Femur (tissue), 1 donor: ENCODE data around the gene GRIK5.
A peak's percentile ranks its signal among the peaks of the same experiment; 100 is the strongest.

Experiments used
- DNase-seq: peaks from one replicate; pipeline ENCODE4 v3.0.0-alpha.2; 2017

GRIK5 gene

GRCh38 chr19:42075616-42076379, 5.8 kb upstream of the GRIK5 start, which contains the start of gene ZNF574:
Gene ZNF574, plus strand, starts transcription at chr19:42076166. Its CDS starts 2,441 bp downstream, at chr19:42078607.
- DNase-seq: peak; percentile 100

DNA sequence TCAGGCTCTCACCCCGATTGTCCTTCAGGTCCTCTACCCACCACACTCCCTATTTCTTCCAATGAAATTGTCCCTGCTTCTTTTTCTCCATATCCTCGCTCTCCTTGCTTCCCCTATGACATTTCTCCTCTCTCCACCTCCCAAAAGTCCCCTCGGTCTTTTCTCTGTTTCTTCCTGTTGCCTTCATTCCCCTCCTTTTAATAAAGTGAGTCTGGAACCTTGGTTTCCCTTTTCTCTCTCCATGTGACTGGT, 5.3 kb upstream of the GRIK5 start:
- no peak for DNase-seq

DNA sequence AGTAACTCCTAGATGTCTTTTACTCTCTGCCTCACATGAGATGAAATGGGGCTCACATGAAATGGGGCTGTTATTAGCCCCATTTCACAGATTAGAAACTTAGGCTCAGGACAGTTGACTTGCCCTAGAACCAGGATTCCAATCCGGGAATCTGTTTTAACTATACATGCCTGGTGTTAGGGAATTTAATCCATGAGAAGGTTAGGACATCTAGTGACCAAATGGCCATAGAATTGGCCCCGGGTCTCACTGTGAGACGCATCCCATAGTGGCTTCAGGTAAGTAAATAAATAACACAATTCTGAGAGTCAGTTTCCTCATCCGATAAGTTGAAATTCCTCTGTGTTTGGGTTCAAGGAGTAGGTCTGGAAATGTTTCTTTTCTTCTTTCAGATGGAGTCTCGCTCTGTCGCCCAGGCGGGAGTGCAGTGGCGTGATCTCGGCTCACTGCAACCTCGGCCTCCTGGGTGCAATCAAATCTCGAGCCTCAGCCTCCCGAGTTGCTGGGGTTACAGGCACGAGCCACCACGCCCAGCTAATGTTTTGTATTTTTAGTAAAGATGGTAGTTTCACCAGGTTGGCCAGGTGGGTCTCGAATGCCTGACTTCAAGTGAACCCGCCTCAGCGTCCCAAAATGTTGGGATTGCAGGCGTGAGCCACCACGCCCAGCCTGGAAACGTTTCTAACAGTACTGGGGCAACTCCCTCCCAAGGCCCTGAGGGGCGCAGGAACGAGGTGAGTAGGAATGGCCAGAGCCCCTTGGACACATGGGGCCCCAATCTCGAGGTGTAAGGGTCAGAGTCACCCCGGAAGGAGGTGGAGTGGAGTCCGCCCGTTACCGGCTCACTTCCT, 4.7 kb upstream of the GRIK5 start:
- no peak for DNase-seq

- no peak for DNase-seq
Measured at GRCh38 chr19:42071247-42071646, 1.2 kb upstream of the GRIK5 start.

DNA sequence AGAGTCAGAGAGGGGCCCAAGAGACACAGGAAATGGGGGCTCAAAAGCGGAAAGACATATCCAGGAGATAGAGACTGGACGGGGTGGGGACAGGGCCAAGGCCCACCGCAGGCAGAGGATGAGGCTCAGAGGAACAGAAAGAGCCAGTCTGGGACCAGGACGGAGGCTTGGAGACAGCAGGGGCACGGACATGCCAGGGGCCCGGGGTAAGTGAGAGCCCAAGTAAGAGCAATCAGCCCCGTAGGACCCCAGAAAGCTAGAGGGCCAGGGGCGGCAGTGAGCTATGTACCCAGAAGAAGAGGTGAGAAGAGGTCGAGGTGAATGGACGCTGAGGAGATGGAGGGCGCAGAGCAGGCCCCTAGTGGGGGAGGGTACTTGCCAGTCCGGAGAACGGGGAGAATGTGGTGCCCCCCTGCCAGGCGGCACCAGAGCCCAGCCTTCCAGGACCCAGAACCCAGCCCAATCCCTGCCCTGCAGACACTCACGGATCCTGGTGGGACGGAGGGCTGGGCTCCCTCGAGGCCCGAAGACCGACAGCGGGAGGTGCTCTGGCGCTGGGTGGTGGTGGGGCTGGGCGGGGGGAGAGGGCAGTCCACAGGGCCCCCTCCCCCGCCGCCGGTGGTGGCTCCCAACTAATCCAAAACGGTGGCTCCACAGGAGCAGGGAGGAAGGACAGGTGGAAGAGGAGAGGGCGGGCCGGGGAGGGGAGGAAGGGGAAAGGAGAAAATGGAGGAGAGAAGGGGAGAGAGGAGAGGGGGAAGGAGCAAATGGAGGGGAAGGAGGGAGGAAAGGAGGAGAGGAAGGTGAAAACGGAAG, 1.0 kb downstream of the GRIK5 start:
- no peak for DNase-seq

GRCh38 chr19:42068361-42068755, 1.6 kb downstream of the GRIK5 start:
- DNase-seq: no peak

DNA sequence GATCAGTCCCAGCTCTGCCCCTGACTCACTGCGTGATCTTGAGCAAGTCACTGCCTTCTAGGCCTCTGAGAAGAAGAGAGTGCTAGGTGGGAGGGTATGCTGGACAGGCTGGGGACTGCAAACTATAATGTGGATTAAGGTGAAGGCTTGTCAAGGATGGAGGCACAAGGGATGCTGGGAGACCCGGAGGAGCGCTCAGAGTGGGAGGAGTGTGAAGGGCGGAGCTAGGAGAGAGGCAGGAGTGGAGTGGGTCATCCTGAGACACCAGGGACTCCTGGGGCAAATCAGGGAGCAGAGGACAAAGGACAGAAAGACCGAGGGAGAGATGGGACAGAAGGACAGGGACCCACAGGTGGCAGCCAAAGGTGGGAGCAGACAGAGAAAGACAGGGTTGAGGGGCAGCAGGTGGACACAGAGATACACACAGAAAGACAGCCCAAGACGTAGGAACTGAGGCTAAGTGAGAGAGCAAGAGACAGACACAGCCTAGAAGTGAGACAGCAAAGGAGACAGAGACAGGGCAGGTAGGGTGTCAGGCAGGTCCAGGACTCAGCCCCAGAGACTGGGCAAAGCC, 2.6 kb downstream of the GRIK5 start:
- DNase-seq: no peak

DNA sequence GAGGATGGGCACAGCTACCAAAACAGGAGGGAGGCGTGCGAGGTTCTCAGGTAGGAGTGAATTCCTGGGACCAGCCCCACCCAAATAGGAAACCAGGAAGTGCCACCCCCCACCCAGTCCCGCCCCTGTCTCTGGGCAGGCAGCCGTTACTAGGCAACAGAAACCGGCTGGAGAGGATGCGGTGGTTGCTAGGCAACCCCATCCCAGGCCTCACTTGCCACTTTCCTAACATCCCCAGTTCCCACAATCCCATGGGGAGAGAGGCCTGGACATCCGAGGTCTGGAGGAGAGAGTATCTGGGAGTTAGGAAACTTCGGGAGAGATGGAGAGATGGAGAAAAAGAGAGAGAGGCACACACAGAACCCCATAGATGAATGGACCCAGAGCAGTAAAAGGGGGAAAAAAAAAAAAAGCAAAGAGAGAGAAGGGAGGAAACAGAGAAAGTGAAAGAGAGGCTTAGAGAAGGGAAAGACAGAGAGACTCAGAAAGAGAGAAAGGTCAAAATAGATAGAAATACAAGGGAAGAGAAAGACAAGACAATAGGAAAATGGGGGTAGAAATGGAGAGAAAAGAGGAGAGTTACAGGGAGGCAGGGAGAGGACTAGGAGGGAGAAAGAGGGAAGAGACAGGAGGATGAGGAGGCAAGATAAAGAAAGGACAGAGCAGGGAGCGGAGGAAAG, 3.8 kb downstream of the GRIK5 start:
- DNase-seq: no peak

- DNase-seq: no peak
Measured at GRCh38 chr19:42065511-42065910, 4.5 kb downstream of the GRIK5 start.

- DNase-seq: no peak
Measured at GRCh38 chr19:42065051-42065450, 5.0 kb downstream of the GRIK5 start.

- DNase-seq: no peak
Measured at GRCh38 chr19:42064432-42064831, 5.6 kb downstream of the GRIK5 start.

- DNase-seq: no peak
Measured at GRCh38 chr19:42062381-42062780, 7.6 kb downstream of the GRIK5 start.

DNA sequence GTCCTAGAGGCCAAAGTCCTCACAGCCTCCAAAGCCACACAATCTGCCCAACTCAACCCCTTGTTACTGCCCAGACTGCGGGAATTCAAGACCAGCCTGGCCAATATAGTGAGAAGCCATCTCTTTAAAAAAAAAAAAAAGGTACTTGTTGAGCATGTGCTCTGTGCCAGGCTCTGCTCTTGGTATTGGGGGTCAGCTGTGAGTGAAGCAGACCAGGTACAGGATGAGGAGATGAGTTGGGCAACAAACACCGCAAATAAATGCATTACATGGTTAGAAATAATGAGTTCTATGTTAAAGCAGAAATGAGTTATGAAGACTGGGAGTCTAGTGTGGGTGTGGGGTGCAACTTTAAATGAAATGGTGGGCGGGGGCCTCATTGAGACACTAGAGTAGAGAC, 9.9 kb downstream of the GRIK5 start:
- DNase-seq: no peak

- DNase-seq: no peak
Measured at GRCh38 chr19:42059196-42059595, 10.8 kb downstream of the GRIK5 start.

DNA sequence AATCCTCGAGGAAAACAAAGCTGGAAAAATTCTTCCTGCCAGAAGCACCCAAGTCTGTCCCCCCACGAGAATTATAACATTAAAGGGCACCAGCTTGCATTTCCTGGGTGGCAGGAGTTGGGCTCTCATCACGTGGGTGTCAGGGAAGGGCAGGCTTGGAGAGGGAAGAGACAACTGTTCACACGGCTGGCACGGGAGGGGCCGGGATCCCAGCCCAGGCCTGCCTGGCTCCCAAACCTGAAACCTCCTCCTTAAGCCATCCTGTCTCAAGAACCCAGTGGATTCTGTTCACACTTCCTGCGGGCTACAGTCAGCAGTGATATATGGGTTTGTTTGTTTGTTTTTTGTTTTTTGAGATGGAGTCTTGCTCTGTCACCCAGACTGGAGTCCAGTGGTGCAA, 12.2 kb downstream of the GRIK5 start:
- no peak for DNase-seq

- DNase-seq: no peak
Measured at GRCh38 chr19:42054205-42054604, 15.8 kb downstream of the GRIK5 start.

- DNase-seq: no peak
Measured at GRCh38 chr19:42053037-42053935, 16.7 kb downstream of the GRIK5 start.

- DNase-seq: no peak
Measured at GRCh38 chr19:42052241-42052863, 17.7 kb downstream of the GRIK5 start.

- no peak for DNase-seq
Measured at GRCh38 chr19:42051166-42052115, 18.6 kb downstream of the GRIK5 start.

DNA sequence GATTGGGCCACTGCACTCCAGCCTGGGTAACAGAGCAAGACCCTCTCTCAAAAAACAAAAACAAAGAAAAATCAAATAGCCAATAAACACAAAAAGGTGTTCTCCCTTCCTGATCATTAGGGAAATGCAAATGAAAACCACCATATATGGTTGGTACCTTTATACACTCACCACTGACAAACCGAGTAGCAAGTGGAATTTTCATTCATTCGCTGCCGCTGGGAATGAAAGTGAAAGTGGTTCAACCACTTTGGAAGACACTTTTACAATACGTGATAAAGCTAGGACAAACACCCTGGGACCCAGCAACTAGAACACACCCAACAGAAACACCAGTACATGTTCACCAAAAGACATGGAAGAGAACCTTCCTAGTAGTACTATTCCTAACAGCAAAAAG, 21.0 kb downstream of the GRIK5 start:
- no peak for DNase-seq
